ENCODE measurements around the gene CABCOCO1. TPM values are rescaled to one million over a fixed set of nuclear protein-coding genes. Genes with fewer than 3 reads are reported as not detected.

CABCOCO1 gene
- total RNA-seq, 1 donor from 2014 or later: not detected

DNA sequence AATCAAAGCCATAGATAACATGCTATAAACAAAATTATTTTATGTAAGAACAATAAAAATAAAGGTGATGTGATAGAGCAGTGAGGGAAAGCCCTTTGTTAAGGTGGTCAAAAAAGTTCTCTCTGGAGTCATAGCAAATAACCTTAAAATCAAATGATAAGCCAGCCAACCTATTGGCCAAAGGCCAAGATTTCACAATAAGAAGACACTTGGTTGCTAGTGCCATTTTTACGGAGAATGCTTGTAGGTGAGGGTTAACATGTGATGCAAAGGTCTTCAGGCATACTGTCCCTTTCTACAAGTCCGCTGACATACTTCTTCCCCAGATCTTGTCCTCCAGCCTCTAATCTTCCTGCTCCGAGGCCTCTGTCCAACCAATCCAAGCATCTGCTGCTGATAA lies 140.5 kb downstream of the CABCOCO1 start:
- TF ChIP-seq, protein P1, sequence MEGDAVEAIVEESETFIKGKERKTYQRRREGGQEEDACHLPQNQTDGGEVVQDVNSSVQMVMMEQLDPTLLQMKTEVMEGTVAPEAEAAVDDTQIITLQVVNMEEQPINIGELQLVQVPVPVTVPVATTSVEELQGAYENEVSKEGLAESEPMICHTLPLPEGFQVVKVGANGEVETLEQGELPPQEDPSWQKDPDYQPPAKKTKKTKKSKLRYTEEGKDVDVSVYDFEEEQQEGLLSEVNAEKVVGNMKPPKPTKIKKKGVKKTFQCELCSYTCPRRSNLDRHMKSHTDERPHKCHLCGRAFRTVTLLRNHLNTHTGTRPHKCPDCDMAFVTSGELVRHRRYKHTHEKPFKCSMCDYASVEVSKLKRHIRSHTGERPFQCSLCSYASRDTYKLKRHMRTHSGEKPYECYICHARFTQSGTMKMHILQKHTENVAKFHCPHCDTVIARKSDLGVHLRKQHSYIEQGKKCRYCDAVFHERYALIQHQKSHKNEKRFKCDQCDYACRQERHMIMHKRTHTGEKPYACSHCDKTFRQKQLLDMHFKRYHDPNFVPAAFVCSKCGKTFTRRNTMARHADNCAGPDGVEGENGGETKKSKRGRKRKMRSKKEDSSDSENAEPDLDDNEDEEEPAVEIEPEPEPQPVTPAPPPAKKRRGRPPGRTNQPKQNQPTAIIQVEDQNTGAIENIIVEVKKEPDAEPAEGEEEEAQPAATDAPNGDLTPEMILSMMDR (IDR thresholded peaks at IDR 0.05; ENCODE audit: unreplicated experiment): no peak
- Mint-ChIP-seq H3K27me3 (no peaks in the 10 kb centered on the region), H3K9me3 (ENCODE audit: low read depth) (no peaks in the 10 kb centered on the region), H3K36me3 (ENCODE audit: insufficient read depth) (no peaks in the 10 kb centered on the region), H3K4me3 (ENCODE audit: low read depth) (no peak overlapping the region), H3K27ac (no peak overlapping the region), H3K4me1 (ENCODE audit: low read depth) (no peaks in the 10 kb centered on the region)
- no peak for DNase-seq (ENCODE audit: low spot score, unreplicated experiment)

DNA sequence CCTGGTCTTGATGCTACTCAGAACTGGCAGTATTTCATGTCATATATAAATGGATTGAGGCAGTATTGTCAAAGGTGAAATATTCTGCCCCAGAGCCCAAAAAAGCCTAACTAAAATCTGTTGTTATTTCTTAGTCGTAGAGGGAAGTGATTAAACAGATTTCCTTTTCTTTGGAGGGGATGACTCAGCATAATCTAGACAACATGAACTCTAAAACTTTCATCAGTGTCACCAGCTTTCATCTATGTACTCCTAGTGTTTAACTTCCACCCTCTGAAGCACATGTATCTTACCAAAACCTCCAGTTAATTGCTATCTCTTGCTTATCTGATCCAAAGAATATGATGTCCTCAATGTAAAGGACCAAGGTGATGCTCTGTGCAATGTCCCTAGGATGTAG lies 141.7 kb downstream of the CABCOCO1 start:
- H3K27me3 Mint-ChIP-seq: no peaks in the 10 kb centered on the region
- TF ChIP-seq, protein P1 (IDR thresholded peaks at IDR 0.05; ENCODE audit: unreplicated experiment): no peak

DNA sequence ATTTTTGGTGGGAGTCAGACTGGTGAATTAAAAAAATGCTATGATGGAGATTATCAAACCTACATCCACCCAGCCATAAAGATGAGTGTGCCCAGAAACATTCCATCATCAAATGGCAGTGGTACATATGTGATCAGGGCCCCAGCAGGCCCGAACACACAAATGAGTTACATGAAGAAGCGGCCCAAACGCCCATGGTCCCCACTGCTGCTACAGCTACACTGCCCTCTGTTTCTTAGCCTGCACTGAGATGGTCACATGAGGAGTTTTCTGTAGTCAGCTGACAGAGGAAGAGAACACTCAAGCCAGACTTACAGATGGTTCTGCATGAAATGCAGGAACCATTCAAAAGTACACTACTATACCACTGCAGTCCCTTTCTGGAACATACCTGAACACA lies 142.4 kb downstream of the CABCOCO1 start:
- DNase-seq (ENCODE audit: low spot score, unreplicated experiment): no peak
- no peaks in the 10 kb centered on the region for H3K4me1 Mint-ChIP-seq (ENCODE audit: low read depth)
- TF ChIP-seq, protein P1 (IDR thresholded peaks at IDR 0.05; ENCODE audit: unreplicated experiment): no peak
- no peaks in the 10 kb centered on the region for H3K27me3 Mint-ChIP-seq
- H3K4me3 Mint-ChIP-seq (ENCODE audit: low read depth): no peak overlapping the region
- H3K36me3 Mint-ChIP-seq (ENCODE audit: insufficient read depth): no peaks in the 10 kb centered on the region
- no peaks in the 10 kb centered on the region for H3K9me3 Mint-ChIP-seq (ENCODE audit: low read depth)
- H3K27ac Mint-ChIP-seq: no peak overlapping the region

More for the DNA sequence above, 141.7 kb downstream of the CABCOCO1 start:
- no peak for DNase-seq (ENCODE audit: low spot score, unreplicated experiment)
- no peaks in the 10 kb centered on the region for H3K4me1 Mint-ChIP-seq (ENCODE audit: low read depth)
- H3K9me3 Mint-ChIP-seq (ENCODE audit: low read depth): no peaks in the 10 kb centered on the region
- H3K4me3 Mint-ChIP-seq (ENCODE audit: low read depth): no peak overlapping the region
- H3K36me3 Mint-ChIP-seq (ENCODE audit: insufficient read depth): no peaks in the 10 kb centered on the region
- no peak overlapping the region for H3K27ac Mint-ChIP-seq

DNA sequence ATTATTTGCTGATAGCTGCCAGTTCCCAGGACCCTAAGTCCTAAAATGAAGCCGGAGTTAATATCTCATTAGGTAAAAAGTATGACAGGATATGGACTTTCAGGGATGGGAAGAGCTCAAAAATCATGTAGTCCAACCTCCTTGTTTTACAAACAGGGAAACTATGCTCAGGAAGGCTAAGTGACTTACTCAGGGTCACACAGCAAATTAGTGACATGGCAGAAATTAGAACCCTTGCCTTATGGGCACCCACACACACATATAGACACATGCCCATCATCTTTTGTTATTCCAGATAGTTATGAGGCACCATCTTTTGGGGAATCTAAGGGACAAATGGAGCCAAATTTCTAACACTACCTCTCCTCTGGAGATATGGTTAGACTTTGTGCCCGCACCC lies 147.5 kb downstream of the CABCOCO1 start:
- peaks cover 6% of the 10 kb centered on the region for H3K27me3 Mint-ChIP-seq
- H3K36me3 Mint-ChIP-seq (ENCODE audit: insufficient read depth): no peaks in the 10 kb centered on the region

DNA sequence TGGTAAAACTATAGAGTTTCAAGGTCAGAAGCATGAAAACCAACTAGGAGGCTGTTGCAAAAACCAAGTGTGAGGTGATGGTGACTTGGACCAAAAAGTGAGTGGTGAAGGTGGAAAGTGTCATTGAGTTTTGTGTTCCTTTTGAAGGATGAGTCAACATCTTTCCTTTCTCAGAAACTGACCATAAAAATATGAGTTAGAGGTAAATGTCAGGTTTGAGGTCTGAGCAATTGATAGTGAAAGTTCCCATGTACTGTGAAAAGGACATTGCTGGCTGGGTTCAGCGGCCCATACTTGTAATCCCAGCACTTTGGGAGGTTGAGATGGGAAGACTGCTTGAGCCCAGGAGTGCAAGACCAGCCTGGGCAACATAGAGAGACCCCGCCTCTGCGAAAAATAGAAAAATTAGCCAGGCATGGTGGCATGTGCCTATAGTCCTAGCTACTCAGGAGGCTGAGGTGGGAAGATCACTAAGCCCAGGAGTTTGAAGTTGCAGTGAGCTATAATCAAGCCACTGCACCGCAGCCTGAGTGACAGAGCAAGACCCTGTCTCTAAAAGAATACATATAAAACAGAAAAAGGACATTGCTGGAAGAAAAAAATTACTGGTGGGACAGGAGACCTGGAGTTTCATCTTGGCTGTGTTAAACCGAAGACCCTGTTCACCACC lies 149.5 kb downstream of the CABCOCO1 start:
- H3K27ac Mint-ChIP-seq: no peak overlapping the region
- TF ChIP-seq, protein P1 (IDR thresholded peaks at IDR 0.05; ENCODE audit: unreplicated experiment): no peak
- no peaks in the 10 kb centered on the region for H3K36me3 Mint-ChIP-seq (ENCODE audit: insufficient read depth)

More for the DNA sequence above, 147.5 kb downstream of the CABCOCO1 start:
- TF ChIP-seq, protein P1 (IDR thresholded peaks at IDR 0.05; ENCODE audit: unreplicated experiment): no peak
- Mint-ChIP-seq H3K27ac (no peak overlapping the region), H3K4me3 (ENCODE audit: low read depth) (no peak overlapping the region), H3K4me1 (ENCODE audit: low read depth) (peaks cover 8% of the 10 kb centered on the region), H3K9me3 (ENCODE audit: low read depth) (no peaks in the 10 kb centered on the region)
- no peak for DNase-seq (ENCODE audit: low spot score, unreplicated experiment)

More for the DNA sequence above, 149.5 kb downstream of the CABCOCO1 start:
- H3K9me3 Mint-ChIP-seq (ENCODE audit: low read depth): peaks cover under 1% of the 10 kb centered on the region
- H3K4me3 Mint-ChIP-seq (ENCODE audit: low read depth): no peak overlapping the region
- H3K4me1 Mint-ChIP-seq (ENCODE audit: low read depth): peaks cover 8% of the 10 kb centered on the region
- DNase-seq (ENCODE audit: low spot score, unreplicated experiment): no peak
- peaks cover 6% of the 10 kb centered on the region for H3K27me3 Mint-ChIP-seq

Measured in progenitor cell of endocrine pancreas (in vitro differentiated cells).